OCI-LY1 (cell line): Measurements from ENCODE around the gene SEC16A.

Experiments used
- CTCF ChIP-seq: fragments of 200-600 bp; sonication (generic), shearing (Covaris generic); IDR thresholded peaks from 2 replicates; pipeline ENCODE4 v1.5.1; 2017; ENCODE audit warnings: mild to moderate bottlenecking, antibody characterized with exemption, low read length, moderate library complexity, mixed read lengths
- EZH2 ChIP-seq: fragments of 200-600 bp; sonication (generic), shearing (Covaris generic); IDR thresholded peaks from 2 replicates; pipeline ENCODE4 v1.8.0; 2017; ENCODE audit warnings: borderline replicate concordance, mixed run types, mild to moderate bottlenecking, antibody characterized with exemption, low read length, moderate library complexity, mixed read lengths

GRCh38 chr9:136517012-136517743, 34.3 kb upstream of the SEC16A start:
- TF ChIP-seq CTCF: no peak
- no peak for TF ChIP-seq EZH2
